GM18951 (cell line): ENCODE results near the gene TUBB6.

Experiments
- POLR2A ChIP-seq: IDR thresholded peaks from 4 replicates; pipeline ENCODE4 v1.6.1; 2011; ENCODE audit warnings: mild to moderate bottlenecking; ENCODE audit not compliant: insufficient read length, insufficient read depth; ENCODE audit errors: extremely low read depth
- in situ Hi-C: fragments of 300-500 bp; cut with MboI; formaldehyde crosslinking; loops from one replicate; pipeline ENCODE4 v1.12.0; 2022; ENCODE audit warnings: low sequenced_read_pairs, mixed read lengths, inconsistent platforms; ENCODE audit not compliant: unreplicated experiment

The TUBB6 gene

GRCh38 chr18:12314591-12315305, 6.7 kb downstream of the TUBB6 start:
- in situ Hi-C loops: no loop called here
- TF ChIP-seq POLR2A: no peak

- in situ Hi-C loops: no loop called here
- TF ChIP-seq POLR2A: no peak
Observed at GRCh38 chr18:12315490-12315889, 7.4 kb downstream of the TUBB6 start.

- in situ Hi-C loops: no loop called here
- no peak for TF ChIP-seq POLR2A
Observed at GRCh38 chr18:12315911-12316310, 7.9 kb downstream of the TUBB6 start.

GRCh38 chr18:12317664-12318333, 9.8 kb downstream of the TUBB6 start:
- in situ Hi-C loops: no loop called here
- TF ChIP-seq POLR2A: no peak

GRCh38 chr18:12318334-12318697, 10.3 kb downstream of the TUBB6 start:
- TF ChIP-seq POLR2A: no peak
- in situ Hi-C loops: no loop called here

GRCh38 chr18:12318857-12319256, 10.8 kb downstream of the TUBB6 start:
- in situ Hi-C loops: no loop called here
- no peak for TF ChIP-seq POLR2A

GRCh38 chr18:12321333-12321732, 13.3 kb downstream of the TUBB6 start:
- no peak for TF ChIP-seq POLR2A
- in situ Hi-C loops: no loop called here

GRCh38 chr18:12324991-12325725, 17.1 kb downstream of the TUBB6 start:
- no peak for TF ChIP-seq POLR2A
- in situ Hi-C loops: no loop called here

- in situ Hi-C loops: no loop called here
- no peak for TF ChIP-seq POLR2A
Observed at GRCh38 chr18:12325726-12326245, 17.7 kb downstream of the TUBB6 start.

GRCh38 chr18:12326711-12327460, 18.8 kb downstream of the TUBB6 start:
- no peak for TF ChIP-seq POLR2A
- in situ Hi-C loops: no loop called here

- in situ Hi-C loops: no loop called here
- no peak for TF ChIP-seq POLR2A
Observed at GRCh38 chr18:12327510-12328178, 19.6 kb downstream of the TUBB6 start.

GRCh38 chr18:12328179-12328823, 20.3 kb downstream of the TUBB6 start:
- in situ Hi-C loops: no loop called here
- no peak for TF ChIP-seq POLR2A
